Measurements from ENCODE around the gene PAK5. TPM values are rescaled to one million over a fixed set of nuclear protein-coding genes. Genes with fewer than 3 reads are reported as not detected.

PAK5 gene
- total RNA-seq, 2 experiments from 2014 or later, result not detected

GRCh38 chr20:9488063-9488462, 350.8 kb downstream of the PAK5 start:
- ATAC-seq (ENCODE audit: low read depth), result no peak
- Mint-ChIP-seq H3K36me3 (no peaks in the 10 kb centered on the region), H3K4me1 (no peaks in the 10 kb centered on the region), H3K4me3 (no peak overlapping the region), H3K9me3 (no peaks in the 10 kb centered on the region), H3K27me3 (no peaks in the 10 kb centered on the region), H3K27ac (no peak overlapping the region)
- DNase-seq, result no peak
- POLR2A ChIA-PET, result no interaction called here

Other genes with a start within 250 kb of the PAK5 start
- gene ANKEF1, start 195.9 kb upstream of the PAK5 start, total RNA-seq, result 1 to 10 TPM; 7.6 to 8.1 TPM